ENCODE data around the gene P3H2.

GRCh38 chr3:190117981-190118380 lies 2.7 kb downstream of the P3H2 start:
- TF ChIP-seq CTCF (IDR thresholded peaks at IDR 0.05): no peak
- TF ChIP-seq POLR2A (IDR thresholded peaks at IDR 0.05): no peak
